H1 (cell line): Measurements from ENCODE around the gene ZFPL1. TPM values are rescaled to one million over a fixed set of nuclear protein-coding genes. Genes with fewer than 3 reads are reported as not detected.

Experiments
- CTCF ChIA-PET: fragments of 300-600 bp; sonication (Branson Sonifier 250); formaldehyde crosslinking; loops from one replicate; lab custom pipeline; 2021; ENCODE audit not compliant: partially characterized antibody; lab: Charles Lee
- POLR2A ChIA-PET: fragments of 300-600 bp; sonication (Branson Sonifier 250); formaldehyde crosslinking; loops from one replicate; lab custom pipeline; 2021; ENCODE audit warnings: inconsistent platforms; ENCODE audit not compliant: partially characterized antibody; lab: Charles Lee
- DNase-seq, 2 experiments: peaks; one replicate each; pipeline versions ENCODE4 v3.0.0 to v3.0.0-alpha.2; 2010 to 2022; ENCODE audit warnings: low spot score in 2 of 2, low read depth in 1 of 2, mixed read lengths in 1 of 2
- FAIRE-seq: peaks from 2 replicates; lab custom pipeline; 2011; peaks lifted over from hg19 to GRCh38; lab: Jason Lieb, UNC
- H2AFZ ChIP-seq: 2 replicates; pipeline ENCODE4 v1.8.1; 2012; ENCODE audit warnings: low read length, inconsistent platforms
- H2AK5ac ChIP-seq: 2 replicates; pipeline ENCODE4 v1.6.1; 2013; ENCODE audit warnings: low read depth, low read length
- H2BK120ac ChIP-seq: replicated peaks from 2 replicates; pipeline ENCODE3; 2013; ENCODE audit warnings: low read depth, low read length, inconsistent platforms
- H2BK12ac ChIP-seq: 2 replicates; pipeline ENCODE4 v1.6.1; 2013; ENCODE audit warnings: low read depth, low read length
- H2BK15ac ChIP-seq: 2 replicates; pipeline ENCODE4 v1.6.1; 2013; ENCODE audit warnings: low read length
- H2BK20ac ChIP-seq: 2 replicates; pipeline ENCODE4 v1.6.1; 2013; ENCODE audit warnings: low read length
- H2BK5ac ChIP-seq: 2 replicates; pipeline ENCODE4 v1.6.1; 2013; ENCODE audit warnings: low read depth, low read length
- H3K14ac ChIP-seq: 2 replicates; pipeline ENCODE4 v1.6.1; 2013; ENCODE audit warnings: inconsistent platforms; ENCODE audit not compliant: insufficient read length
- H3K18ac ChIP-seq: 2 replicates; pipeline ENCODE4 v1.6.1; 2013; ENCODE audit warnings: low read length; ENCODE audit errors: extremely low read depth
- H3K23ac ChIP-seq: 2 replicates; pipeline ENCODE4 v1.6.1; 2013; ENCODE audit warnings: inconsistent platforms; ENCODE audit not compliant: insufficient read length
- H3K23me2 ChIP-seq: 2 replicates; pipeline ENCODE4 v1.6.1; 2013; ENCODE audit warnings: low read depth, low read length
- H3K27ac ChIP-seq: 2 replicates; pipeline ENCODE4 v1.6.1; 2011; ENCODE audit warnings: low read depth, low read length, inconsistent platforms
- H3K27me3 ChIP-seq, 4 experiments: replicated peaks in 1 of 4; 1 replicate in 1 of 4; 2 replicates in 3 of 4; pipeline versions ENCODE4 v1.6.1 to v1.8.1; 2011 to 2013; ENCODE audit warnings: low read length in 3 of 4, mild to moderate bottlenecking in 3 of 4, inconsistent platforms in 2 of 4, mixed read lengths in 2 of 4, moderate library complexity in 1 of 4; ENCODE audit not compliant: control insufficient read depth in 3 of 4, insufficient read depth in 3 of 4; ENCODE audit errors: extremely low read depth in 1 of 4
- H3K36me3 ChIP-seq, 4 experiments: 2 replicates each; pipeline versions ENCODE4 v1.6.1 to v1.8.1; 2011 to 2013; ENCODE audit warnings: mild to moderate bottlenecking in 4 of 4, low read length in 3 of 4, moderate library complexity in 2 of 4, control low read depth in 1 of 4, inconsistent platforms in 1 of 4; ENCODE audit not compliant: insufficient read depth in 4 of 4, control insufficient read depth in 2 of 4
- H3K4ac ChIP-seq: replicated peaks from 2 replicates; pipeline ENCODE3; 2013; ENCODE audit warnings: low read length, low read depth, mixed read lengths, inconsistent platforms; ENCODE audit not compliant: insufficient read length
- H3K4me1 ChIP-seq, 4 experiments: replicated peaks in 1 of 4; 1 replicate in 1 of 4; 2 replicates in 3 of 4; pipeline versions ENCODE4 v1.6.1 to v1.8.1; 2011 to 2013; ENCODE audit warnings: low read length in 3 of 4, inconsistent platforms in 2 of 4, mixed read lengths in 1 of 4; ENCODE audit not compliant: insufficient read depth in 4 of 4, control insufficient read depth in 3 of 4
- H3K4me2 ChIP-seq, 2 experiments: 2 replicates each; pipeline versions ENCODE4 v1.6.1 to v1.8.1; 2011 to 2013; ENCODE audit warnings: low read depth in 2 of 2, low read length in 2 of 2, control low read depth in 1 of 2, inconsistent platforms in 1 of 2, mild to moderate bottlenecking in 1 of 2; ENCODE audit not compliant: insufficient read depth in 1 of 2
- H3K4me3 ChIP-seq, 4 experiments: fragments of 200-600, 300-600 bp in 1 of 4; sonication (generic), shearing (Covaris generic), sonication (Bioruptor Twin) in 1 of 4; 2 replicates each; pipeline versions ENCODE4 v1.5.1 to v1.8.1; 2011 to 2016; ENCODE audit warnings: low read length in 4 of 4, low read depth in 3 of 4, control low read depth in 2 of 4, inconsistent platforms in 2 of 4, mild to moderate bottlenecking in 2 of 4, mixed read lengths in 1 of 4, moderate library complexity in 1 of 4; ENCODE audit not compliant: insufficient read depth in 2 of 4; ENCODE audit errors: extremely low read depth in 1 of 4
- H3K56ac ChIP-seq: replicated peaks from 2 replicates; pipeline ENCODE3; 2013; ENCODE audit warnings: low read depth, mild to moderate bottlenecking, mixed read lengths, low read length, inconsistent platforms; ENCODE audit not compliant: insufficient read length
- H3K79me1 ChIP-seq: 2 replicates; pipeline ENCODE4 v1.6.1; 2013; ENCODE audit warnings: low read depth, low read length, control low read depth
- H3K79me2 ChIP-seq, 2 experiments: 2 replicates each; pipeline versions ENCODE4 v1.6.1 to v1.8.1; 2012 to 2013; ENCODE audit warnings: low read length in 2 of 2, mild to moderate bottlenecking in 2 of 2, inconsistent platforms in 1 of 2; ENCODE audit not compliant: insufficient read depth in 2 of 2, control insufficient read depth in 1 of 2
- H3K9ac ChIP-seq, 4 experiments: replicated peaks in 1 of 4; 1 replicate in 1 of 4; 2 replicates in 3 of 4; pipeline versions ENCODE4 v1.6.1 to v1.8.1; 2011 to 2013; ENCODE audit warnings: low read depth in 3 of 4, low read length in 3 of 4, control low read depth in 2 of 4, mild to moderate bottlenecking in 2 of 4, moderate library complexity in 2 of 4, inconsistent platforms in 1 of 4; ENCODE audit errors: extremely low read depth in 1 of 4
- H3K9me3 ChIP-seq, 2 experiments: 2 replicates each; pipeline versions ENCODE4 v1.6.1 to v1.8.1; 2012 to 2013; ENCODE audit warnings: mild to moderate bottlenecking in 2 of 2, moderate library complexity in 2 of 2, control low read depth in 1 of 2, inconsistent platforms in 1 of 2, low read depth in 1 of 2, low read length in 1 of 2, mixed read lengths in 1 of 2; ENCODE audit not compliant: insufficient read depth in 2 of 2
- H4K20me1 ChIP-seq, 2 experiments: replicated peaks in 1 of 2; 2 replicates each; pipeline versions ENCODE3 to v1.8.1; 2011 to 2013; ENCODE audit warnings: inconsistent platforms in 2 of 2, low read length in 2 of 2, mild to moderate bottlenecking in 1 of 2; ENCODE audit not compliant: insufficient read depth in 2 of 2, control insufficient read depth in 1 of 2
- H4K5ac ChIP-seq: 2 replicates; pipeline ENCODE4 v1.6.1; 2013; ENCODE audit warnings: low read length, low read depth, mixed read lengths, inconsistent platforms; ENCODE audit not compliant: insufficient read length
- H4K8ac ChIP-seq: 2 replicates; pipeline ENCODE4 v1.8.0; 2013; ENCODE audit warnings: mild to moderate bottlenecking, moderate library complexity, low read length, inconsistent platforms; ENCODE audit not compliant: insufficient read depth; ENCODE audit errors: extremely low read depth
- H4K91ac ChIP-seq: replicated peaks from 2 replicates; pipeline ENCODE3; 2013; ENCODE audit warnings: low read length, mixed read lengths, inconsistent platforms; ENCODE audit not compliant: insufficient read length
- CHD1 ChIP-seq: IDR thresholded peaks from 2 replicates; pipeline ENCODE4 v1.6.1; 2012; ENCODE audit warnings: low read depth, low read length, improper control_type of control experiment
- CHD2 ChIP-seq: IDR thresholded peaks from 2 replicates; pipeline ENCODE4 v1.6.1; 2012; ENCODE audit warnings: low read length, improper control_type of control experiment
- CREB1 ChIP-seq: IDR thresholded peaks from 2 replicates; pipeline ENCODE4 v1.6.1; 2012; ENCODE audit warnings: inconsistent platforms
- EZH2 ChIP-seq: fragments of 200-600 bp; sonication (generic); IDR thresholded peaks from 2 replicates; pipeline ENCODE4 v1.7.1; 2012; ENCODE audit warnings: low read depth, mild to moderate bottlenecking, moderate library complexity, low read length, inconsistent platforms; ENCODE audit not compliant: severe bottlenecking
- KDM4A ChIP-seq: IDR thresholded peaks from one replicate; pipeline ENCODE4 v1.7.1; 2012; ENCODE audit warnings: low read depth, mild to moderate bottlenecking, moderate library complexity, low read length, inconsistent platforms; ENCODE audit not compliant: severe bottlenecking
- POLR2A ChIP-seq, 2 experiments: IDR thresholded peaks; 1 replicate in 1 of 2; 2 replicates in 1 of 2; pipeline ENCODE4 v1.6.1; 2011; ENCODE audit warnings: low read depth in 2 of 2, low read length in 2 of 2, mild to moderate bottlenecking in 2 of 2; ENCODE audit errors: control extremely low read depth in 1 of 2
- POLR2AphosphoS5 ChIP-seq: IDR thresholded peaks from 2 replicates; pipeline ENCODE4 v1.6.1; 2011; ENCODE audit warnings: low read depth, low read length
- RBBP5 ChIP-seq: IDR thresholded peaks from 2 replicates; pipeline ENCODE4 v1.7.1; 2012; ENCODE audit warnings: low read depth, mild to moderate bottlenecking, inconsistent platforms, low read length, moderate library complexity, borderline replicate concordance
- RXRA ChIP-seq: IDR thresholded peaks from 2 replicates; pipeline ENCODE4 v1.6.1; 2011; ENCODE audit warnings: low read depth, mild to moderate bottlenecking, low read length, moderate library complexity; ENCODE audit not compliant: insufficient read depth
- SP1 ChIP-seq: IDR thresholded peaks from 2 replicates; pipeline ENCODE4 v1.6.1; 2011; ENCODE audit warnings: low read depth, low read length
- TEAD4 ChIP-seq: IDR thresholded peaks from 2 replicates; pipeline ENCODE4 v1.6.1; 2012; ENCODE audit warnings: low read depth, low read length, inconsistent platforms, mixed read lengths
- WGBS, 2 experiments: shearing (Covaris generic) in 1 of 2; methylation state at CpG; one replicate each; pipeline versions ENCODE4 v1.1.6 to v1.1.7; 2013 to 2015; ENCODE audit warnings: low lambda C conversion rate in 2 of 2, mixed read lengths in 2 of 2, inconsistent platforms in 1 of 2, low coverage in 1 of 2, missing lambda C conversion rate in 1 of 2; ENCODE audit not compliant: insufficient replicate concordance in 2 of 2, insufficient coverage in 1 of 2, insufficient read length in 1 of 2; ENCODE audit errors: extremely low coverage in 1 of 2, missing lambda C conversion rate in 1 of 2; 5-methylcytosine and 5-hydroxymethylcytosine counted together
- polyA plus RNA-seq, 7 experiments: library from polyadenylated mRNA; depleted of rRNA in 3 of 7; stranded (reverse) in 5 of 7; unstranded in 2 of 7; fragments of >200 nt in 5 of 7; fragments of 200-250 nt in 2 of 7; gene quantifications; 1 replicate in 5 of 7; 2 replicates in 1 of 7; 4 replicates in 1 of 7; pipeline versions ENCODE4 v1.2.1 to v1.2.3, GENCODE V29; 2011 to 2013; ENCODE audit warnings: missing spikeins in 2 of 7, mixed read lengths in 2 of 7
- total RNA-seq: library from RNA; stranded (reverse); fragmentation: NEBNext Ultra II Directional; extraction: Animal tissue kit (Norgen Biotek cat#: 25700); gene quantifications from 2 replicates; pipeline ENCODE4 v1.2.1, GENCODE V29; 2021
- TF ChIP-seq, protein P1 (sequence below): IDR thresholded peaks from 2 replicates; pipeline ENCODE4 v1.6.1; 2012; ENCODE audit warnings: inconsistent platforms

The ZFPL1 gene
- total and polyA plus RNA-seq, 2 of the 8 experiments (the other 6 are each of a cell fraction or from before 2014, with no cell fraction given): 21.5 to 76.8 TPM

DNA sequence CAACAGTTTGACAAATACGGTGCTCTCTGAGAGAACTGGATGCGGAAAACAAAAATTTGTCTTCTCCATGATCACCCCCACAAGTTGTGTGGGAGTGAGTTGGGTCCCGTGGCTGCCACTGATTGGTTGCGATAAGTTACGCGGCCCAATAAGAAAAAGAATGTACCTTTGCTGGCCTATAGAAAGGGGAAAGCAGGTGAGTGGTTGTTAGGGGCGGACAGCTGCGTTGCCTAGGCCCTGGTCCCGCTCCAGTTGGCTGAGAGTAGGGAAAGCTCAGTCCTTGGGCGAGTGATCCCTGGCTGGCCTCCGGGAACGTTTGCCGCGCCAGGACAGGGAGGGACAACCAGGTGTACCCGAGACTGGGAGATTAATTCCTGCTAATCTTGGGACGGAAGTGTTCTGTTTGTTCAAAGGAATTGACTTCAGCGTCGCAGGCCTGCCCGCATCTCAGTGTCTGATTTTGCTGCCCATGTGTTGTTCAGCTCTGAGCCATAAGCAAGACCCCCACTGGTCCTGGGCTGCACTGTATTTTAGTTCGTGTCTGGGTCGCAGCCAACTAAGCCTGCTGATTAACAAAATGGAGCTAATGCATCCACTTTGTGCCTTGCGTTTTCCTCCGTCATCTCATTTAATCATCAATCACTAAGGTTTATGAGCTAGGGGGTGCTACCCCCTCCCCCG is 51.1 kb downstream of the ZFPL1 start:
- Histone ChIP-seq H4K91ac (peak overlapping the region; percentile 77), H3K14ac (no peak overlapping the region), H3K79me1 (peaks cover 3% of the 10 kb centered on the region; the same call in 1 of the 2 replicates), H3K9me3 (no peaks in the 10 kb centered on the region; a peak in 1 of 4 replicates), H2BK20ac (no peak overlapping the region), H2BK12ac (peak overlapping the region; percentile 100; the same call in 1 of the 2 replicates), H3K23ac (no peak overlapping the region), H3K56ac (peak overlapping the region; percentile 85), H3K4me3 (peak overlapping the region; percentile 84 to 94 (median 88)), H2BK120ac (no peak overlapping the region), H3K23me2 (peaks cover 14% of the 10 kb centered on the region), H3K4ac (peak overlapping the region; percentile 63), H4K20me1 (peaks cover 0 to 9% of the 10 kb centered on the region in 2 experiments), H4K5ac (peak overlapping the region; percentile 63), H3K27me3 (no peaks in the 10 kb centered on the region), H3K79me2 (peaks cover 0 to 15% of the 10 kb centered on the region in 2 experiments; a peak in 1 of 4 replicates), H3K36me3 (peaks cover 7 to 20% (median 17%) of the 10 kb centered on the region in 4 experiments; a peak in 6 of 8 replicates), H2BK15ac (no peak overlapping the region), H3K9ac (peak overlapping the region in 3 of 4 experiments; percentile 97 to 99 (median 98); a peak in 6 of 7 replicates), H2BK5ac (peak overlapping the region; percentile 100), H3K4me2 (peak overlapping the region; percentile 77 to 91), H3K27ac (peak overlapping the region; percentile 99), H2AK5ac (no peak overlapping the region), H4K8ac (peak overlapping the region; percentile 98; the same call in 1 of the 2 replicates), H2AFZ (peak overlapping the region; percentile 76), H3K4me1 (peaks cover 0 to 13% (median 7%) of the 10 kb centered on the region in 4 experiments; a peak in 6 of 7 replicates), H3K18ac (peak overlapping the region; percentile 84)
- POLR2A ChIA-PET: interaction anchor here (0.6 to 15.8 kb wide), 23 partner anchors 8 to 258 kb away, joined by 3 to 305 read pairs (median 4); partner anchors contain the start of genes CAPN1, CDC42EP2, FAU and MRPL49
- CTCF ChIA-PET: interaction anchor here (0.8 to 3.0 kb wide), 13 partner anchors 10 to 266 kb away, joined by 3 to 14 read pairs (median 4); partner anchors contain the start of genes CAPN1, MRPL49, SPDYC and TM7SF2
- FAIRE-seq: peak; percentile 89
- DNase-seq: peak; percentile 75 to 88
- 7% methylated on average over 24 of the region's 24 CpGs; no CpG with 5 or more reads in 1 of the 2 experiments for WGBS, 2 experiments
- TF ChIP-seq EZH2 (no peak), RXRA (no peak), CHD2 (peak; percentile 64), POLR2A (IDR thresholded peaks at IDR 0.05; ENCODE audit: control extremely low read depth in 1 of 2, low read depth in 2 of 2, low read length in 2 of 2) (peak; percentile 83 to 96), RBBP5 (no peak; the same call in 1 of the 2 replicates), CREB1 (no peak), POLR2AphosphoS5 (peak; percentile 96), SP1 (peak; percentile 96), KDM4A (peak; percentile 23), CHD1 (no peak), TEAD4 (no peak)
- TF ChIP-seq, protein P1, sequence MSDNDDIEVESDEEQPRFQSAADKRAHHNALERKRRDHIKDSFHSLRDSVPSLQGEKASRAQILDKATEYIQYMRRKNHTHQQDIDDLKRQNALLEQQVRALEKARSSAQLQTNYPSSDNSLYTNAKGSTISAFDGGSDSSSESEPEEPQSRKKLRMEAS: no peak
